Activated gamma-delta T cell (primary cell): ENCODE measurements around the gene PKP4.

ENCODE experiments used
- DNase-seq: peaks from one replicate; lab custom pipeline; 2025; lab: John Stamatoyannopoulos, UW

Gene PKP4

DNA sequence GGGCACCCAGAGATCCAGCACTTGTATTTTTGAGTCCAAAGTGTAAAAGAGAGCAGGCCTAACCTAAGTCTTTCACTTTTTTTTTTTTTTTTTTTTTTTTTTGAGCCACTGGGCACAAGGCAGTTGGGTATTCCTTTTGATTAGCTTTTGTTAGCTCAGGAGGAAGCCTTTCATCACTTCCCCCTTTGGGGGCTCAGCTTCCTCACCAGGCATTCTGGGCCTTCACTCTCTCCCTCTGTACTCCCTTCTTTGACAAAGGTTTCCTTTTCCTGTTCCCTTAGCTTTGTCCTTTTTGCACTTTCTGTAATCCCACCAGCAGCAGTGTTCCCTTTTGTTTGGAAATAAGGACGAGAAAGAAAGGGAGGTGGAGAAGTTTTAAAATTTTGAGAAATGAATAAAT lies 88.2 kb downstream of the PKP4 start:
- no peak for DNase-seq

DNA sequence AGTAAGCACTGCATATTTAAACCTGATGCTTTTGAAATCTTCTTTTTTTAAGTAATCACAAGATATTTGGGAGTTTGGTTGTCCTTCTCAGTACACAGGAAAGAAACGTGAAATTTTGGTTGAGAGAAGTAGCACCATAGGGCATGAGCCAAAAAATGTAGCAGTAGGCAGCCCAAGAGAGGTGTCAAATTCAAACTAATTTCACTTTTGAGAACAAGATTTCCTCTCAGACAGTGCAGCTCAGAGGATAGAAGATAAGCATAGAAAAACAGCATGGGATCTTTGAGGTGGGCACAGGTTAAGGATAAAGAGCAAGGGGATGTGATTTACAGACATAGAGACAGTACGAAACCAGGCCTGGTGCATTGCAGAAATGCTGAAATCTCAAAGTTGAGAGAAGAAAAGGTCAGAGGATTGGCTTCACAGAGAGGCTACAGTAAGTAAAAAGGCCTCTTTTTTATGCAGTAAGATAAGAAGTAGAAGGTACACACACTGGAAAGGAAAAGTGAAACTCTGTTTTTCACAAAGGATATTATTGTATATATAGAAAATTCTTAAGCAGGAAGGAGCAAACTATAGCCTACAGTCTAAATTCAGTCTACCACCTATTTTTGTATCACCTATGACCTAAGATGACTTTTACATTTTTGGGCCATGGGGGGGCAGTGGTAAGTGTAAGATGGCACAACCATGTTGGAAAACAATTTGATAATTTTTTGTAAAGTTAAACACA lies 89.8 kb downstream of the PKP4 start:
- DNase-seq = no peak

DNA sequence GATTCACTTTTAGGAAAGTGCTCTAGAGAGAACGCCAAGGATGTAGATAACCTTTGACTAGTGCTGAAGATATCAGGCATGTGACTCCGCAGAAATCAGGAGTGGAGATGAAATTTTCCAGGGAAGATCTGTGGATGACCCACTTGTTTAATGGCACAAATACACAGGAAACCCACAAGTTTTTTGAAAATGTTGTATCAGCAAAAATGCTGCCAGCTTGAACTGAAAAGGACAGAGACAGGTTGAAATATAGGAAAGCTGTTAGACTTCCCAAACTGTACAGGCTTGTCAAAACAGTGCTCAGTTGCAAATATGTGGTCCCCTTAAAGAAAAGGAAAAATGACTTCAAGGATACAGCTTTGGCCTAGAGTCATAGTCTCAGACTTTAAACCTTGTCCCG lies 96.5 kb downstream of the PKP4 start:
- no peak for DNase-seq

DNA sequence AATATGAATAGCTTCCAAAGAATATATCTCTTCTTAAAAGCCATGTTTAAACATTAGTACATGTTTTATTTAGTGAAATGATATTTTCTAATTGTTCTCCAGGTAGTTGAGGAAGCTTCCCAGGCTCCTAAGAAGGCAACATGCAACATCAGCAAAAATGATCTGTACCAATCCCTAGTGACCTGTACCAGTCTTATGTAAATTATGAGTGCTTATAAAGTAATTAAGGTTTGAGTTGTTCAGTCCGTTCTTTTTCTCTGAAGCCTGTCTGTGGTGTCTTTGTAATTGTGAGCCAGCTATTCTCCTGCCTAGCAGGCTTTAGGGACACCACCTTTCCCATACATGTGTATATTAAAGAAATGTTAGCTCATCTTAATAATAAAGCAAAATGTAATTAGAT lies 98.2 kb downstream of the PKP4 start:
- DNase-seq = no peak

DNA sequence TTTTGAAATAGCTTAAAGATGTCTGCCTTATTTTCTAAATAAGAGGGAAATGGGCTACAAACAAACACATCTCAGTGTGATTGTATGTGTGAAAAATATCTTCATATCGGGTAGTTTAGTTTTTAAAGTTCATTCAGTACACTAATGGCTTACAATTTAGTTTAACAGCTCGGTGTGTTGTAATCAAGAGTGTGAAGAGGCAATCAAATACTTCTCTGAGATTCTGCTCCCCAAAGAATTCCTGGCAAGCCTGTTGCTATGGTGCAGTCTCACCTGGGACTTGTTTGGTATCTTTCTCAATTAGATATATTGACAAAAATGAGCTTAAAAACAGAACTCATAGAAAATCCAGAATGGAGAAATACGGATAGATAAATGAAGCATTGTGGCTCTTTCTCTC lies 99.4 kb downstream of the PKP4 start:
- no peak for DNase-seq

DNA sequence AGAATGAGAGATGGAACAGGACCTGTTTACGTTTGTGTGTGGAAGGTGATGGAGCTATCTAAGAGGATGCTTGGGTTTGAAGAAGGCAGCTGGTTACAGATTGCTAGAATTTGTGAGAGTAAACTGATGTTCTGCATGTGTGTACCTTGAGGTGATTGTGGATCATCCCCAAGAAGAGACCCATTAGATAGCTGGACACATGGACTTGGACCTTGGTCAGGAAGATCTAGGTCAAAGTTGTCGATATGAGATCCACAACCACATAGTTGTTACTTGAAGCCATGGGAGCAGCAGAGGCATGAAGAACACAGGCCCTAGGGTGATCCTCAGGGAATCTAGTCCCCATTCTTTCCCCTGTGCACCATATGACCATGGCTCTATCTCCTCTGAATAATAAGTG lies 101.0 kb downstream of the PKP4 start:
- no peak for DNase-seq

DNA sequence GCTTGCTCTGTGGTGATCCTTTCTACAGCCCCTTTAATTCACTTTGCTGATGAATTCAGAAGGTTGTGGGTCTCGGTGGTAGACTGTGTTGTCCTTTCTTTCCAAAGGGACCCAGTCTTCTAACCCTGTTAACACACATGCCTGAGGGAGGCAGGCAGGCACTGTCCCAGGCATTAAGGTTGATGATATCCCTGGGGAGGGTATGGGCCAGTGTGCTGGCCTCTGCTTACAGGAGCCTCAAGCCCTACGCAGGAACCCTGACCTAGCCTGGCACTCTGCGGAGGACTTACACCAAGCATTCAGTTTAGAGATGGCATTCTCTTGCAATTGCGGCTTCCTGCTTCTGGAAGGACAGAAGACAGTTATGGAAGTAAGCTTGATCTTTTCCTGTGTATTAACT lies 102.5 kb downstream of the PKP4 start:
- DNase-seq = no peak

DNA sequence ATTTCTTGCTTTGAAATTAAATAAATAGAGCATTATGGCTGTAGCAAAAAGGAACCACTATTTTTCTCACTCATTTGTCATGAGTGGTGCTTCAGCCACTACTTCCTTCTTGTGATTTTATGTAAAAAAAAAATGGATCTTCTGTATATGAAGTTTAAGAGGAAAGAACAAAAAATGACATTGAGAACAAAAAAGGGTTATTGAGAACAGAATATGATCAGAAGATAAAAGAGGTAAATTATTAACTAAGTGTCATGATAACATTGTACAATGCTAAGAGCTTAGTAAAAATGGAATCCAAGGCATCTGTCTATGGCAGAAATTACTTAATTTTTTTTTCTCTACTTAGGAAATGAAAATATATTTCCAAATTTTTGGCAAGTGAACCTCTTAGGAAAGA lies 103.5 kb downstream of the PKP4 start:
- no peak for DNase-seq

DNA sequence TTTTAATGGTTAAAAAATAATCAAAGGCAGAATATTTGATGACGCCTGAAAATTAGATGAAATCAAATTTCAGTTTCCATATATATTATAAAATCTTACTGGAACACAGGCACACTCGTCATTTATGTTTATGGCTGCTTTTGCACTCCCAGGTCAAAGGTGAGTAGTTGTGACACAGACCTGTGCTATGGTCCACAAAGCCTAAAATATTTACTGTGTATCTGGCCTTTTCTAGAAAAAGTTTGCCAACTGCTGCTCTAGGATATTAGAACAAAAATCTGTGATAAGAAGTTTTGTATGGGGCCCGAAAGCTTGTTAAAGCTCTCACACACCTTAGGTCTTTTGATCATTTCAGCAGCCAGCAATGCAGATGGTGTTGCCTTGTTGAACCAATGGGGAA lies 104.3 kb downstream of the PKP4 start:
- DNase-seq = no peak

DNA sequence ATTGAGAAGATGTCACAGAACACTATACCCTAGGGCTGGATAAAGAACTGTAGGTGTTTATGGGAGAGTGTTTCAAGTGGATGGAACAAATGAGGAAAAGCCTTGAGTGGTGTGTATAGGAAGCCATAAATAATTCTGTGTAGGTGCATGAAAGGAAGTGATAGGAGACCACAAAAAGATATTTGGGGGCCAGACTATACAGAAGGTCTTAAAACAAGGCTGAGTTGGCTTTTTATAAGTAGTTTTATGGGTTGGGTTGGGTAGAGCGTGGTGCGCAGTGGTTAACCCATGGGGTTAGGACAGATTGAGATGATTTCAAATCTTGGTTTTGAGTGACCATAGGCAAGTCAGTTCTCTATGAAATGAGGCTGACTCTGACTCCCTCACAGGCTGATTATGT lies 110.5 kb downstream of the PKP4 start:
- no peak for DNase-seq

DNA sequence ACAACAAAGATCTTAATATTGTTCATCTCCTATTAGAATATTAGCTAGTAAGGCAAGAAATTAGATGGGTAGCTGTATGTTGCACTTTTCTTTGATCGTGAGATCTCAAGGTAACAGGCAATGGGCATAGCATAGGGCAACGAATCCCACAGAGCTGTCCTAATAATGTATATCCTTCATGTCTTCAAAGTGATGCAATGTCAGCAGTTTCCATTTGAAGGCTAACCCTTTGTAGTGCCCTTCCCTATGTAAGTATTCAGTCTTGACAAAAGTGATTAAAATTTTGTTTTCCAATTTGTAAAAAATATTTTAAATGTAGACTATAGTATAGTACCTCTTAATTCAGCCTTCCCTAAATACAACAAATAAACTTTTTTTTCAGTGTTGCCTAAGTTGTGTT lies 112.5 kb downstream of the PKP4 start:
- no peak for DNase-seq

DNA sequence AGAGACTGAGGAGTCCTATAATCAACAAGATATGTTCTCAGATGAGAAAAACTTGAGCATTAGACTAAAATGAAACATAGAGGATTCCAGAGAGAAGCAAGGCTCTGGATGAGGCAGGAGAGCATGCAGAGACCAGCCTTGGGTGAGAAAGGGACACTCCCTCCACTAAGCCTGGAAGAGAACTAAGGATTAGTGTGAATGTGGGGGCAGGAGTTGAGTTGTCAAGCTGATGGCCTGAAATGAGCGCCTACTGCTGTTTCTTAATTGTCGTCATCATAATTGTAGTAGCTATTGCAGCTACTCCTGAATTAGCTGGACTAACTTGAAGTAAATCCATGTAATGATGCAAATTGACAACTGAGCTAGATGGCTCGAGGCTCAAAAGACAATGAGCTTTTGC lies 114.1 kb downstream of the PKP4 start:
- no peak for DNase-seq

DNA sequence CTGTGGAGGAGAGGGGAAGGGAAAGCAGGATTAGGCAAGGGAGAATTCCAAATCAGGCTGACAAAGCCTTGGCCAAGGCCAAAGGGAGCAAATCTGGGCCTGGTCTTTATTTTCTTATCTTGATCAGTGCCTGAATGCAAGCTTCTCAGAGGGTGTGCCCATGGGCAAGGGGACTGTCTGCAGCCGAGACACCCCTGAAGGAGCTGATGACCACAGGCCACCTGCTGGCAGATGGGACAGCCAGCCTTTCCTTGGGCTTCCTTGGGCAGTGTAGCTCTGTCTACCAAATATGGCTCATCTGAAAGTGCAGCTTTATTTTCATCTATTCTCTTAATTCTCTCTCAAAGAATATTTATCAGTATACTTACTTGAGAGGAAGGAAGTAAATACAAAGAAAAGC lies 117.0 kb downstream of the PKP4 start:
- DNase-seq = no peak

DNA sequence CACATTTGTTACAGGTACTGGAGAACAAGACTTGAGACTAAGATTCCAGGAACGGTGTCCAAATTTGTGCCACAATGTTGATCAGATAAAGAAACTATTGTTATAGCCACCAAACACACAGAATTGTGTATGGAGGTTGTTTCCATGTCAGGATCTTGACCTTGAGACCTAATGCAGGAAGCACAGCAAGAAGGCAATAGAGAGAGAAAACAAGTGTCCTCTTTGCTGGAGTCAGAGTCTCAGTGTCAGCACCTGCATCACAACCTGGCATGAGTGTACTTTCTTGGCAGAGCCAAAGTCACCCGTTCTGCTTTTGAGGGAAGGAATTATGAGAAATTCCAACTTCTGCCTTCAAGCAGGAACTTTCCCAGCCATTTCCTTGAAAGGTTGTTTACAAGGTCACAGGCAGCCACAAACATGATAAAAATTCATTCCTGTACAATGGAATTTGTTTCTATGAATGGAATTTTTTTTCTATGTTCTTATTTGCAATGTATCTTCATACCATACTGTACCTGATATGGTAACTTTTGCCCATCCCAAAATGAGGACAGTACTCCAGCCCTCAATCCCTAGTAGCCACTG lies 118.4 kb downstream of the PKP4 start:
- no peak for DNase-seq

DNA sequence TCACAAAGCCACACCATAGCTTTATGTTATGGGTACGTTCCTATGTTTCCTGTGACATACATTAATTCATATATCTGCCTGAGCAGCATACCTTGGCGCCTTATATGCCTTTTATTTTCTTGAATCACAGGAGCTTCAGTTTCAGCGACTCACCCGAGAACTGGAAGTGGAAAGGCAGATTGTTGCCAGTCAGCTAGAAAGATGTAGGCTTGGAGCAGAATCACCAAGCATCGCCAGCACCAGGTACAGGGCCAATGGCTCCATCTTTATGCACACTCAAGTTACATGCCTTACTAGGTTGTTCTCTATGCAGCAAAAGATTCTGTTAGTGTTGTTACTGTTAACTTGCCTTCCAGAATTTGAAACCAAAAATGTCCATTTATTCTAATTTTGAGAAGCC lies 120.4 kb downstream of the PKP4 start:
- no peak for DNase-seq

DNA sequence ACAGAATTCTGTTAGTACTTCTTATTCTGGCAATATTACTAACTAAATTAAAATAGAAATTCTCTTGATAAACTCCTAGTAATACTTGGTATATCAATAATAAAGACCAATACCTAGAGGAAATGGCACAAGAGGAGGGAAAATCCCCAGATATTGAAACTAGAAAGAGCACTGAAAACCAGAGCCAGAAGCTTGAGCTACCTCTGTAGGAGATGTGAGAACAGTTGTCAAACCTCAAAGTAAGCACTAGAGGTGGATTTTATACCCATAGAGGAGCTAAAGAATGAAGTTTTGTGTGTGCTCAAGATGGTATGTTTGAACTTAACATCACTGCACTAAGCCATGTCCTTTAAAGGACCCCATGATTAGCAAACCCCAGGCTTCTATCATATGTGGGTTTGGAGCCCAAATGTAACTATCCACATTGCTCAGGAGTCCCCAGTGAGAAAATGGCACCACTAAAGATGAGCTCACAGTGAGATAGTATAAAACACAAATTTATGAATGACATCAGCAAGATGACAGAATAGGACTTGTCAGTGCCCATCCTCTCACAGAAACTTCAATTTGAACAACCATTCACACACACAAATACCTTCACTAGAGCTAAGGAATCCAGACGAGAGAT lies 122.1 kb downstream of the PKP4 start:
- no peak for DNase-seq

DNA sequence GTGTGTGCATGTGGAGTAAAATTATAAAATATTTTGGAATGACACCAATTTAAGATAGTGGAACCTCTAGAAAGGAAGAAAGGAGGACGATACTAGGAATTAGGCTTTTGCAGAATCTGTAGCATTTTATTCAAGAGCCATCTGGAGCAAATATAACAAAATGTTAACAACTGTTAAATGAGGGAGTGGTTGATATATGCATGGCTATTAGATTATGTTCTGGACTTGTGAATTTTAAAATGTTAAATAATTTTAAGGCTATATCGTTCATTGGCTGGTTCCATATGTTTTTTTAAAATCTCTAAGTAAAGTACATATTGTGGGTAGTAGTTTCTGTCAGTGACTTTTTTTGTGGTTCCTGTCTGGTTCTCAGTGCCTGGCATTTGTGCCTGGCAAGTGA lies 123.2 kb downstream of the PKP4 start:
- DNase-seq = no peak

DNA sequence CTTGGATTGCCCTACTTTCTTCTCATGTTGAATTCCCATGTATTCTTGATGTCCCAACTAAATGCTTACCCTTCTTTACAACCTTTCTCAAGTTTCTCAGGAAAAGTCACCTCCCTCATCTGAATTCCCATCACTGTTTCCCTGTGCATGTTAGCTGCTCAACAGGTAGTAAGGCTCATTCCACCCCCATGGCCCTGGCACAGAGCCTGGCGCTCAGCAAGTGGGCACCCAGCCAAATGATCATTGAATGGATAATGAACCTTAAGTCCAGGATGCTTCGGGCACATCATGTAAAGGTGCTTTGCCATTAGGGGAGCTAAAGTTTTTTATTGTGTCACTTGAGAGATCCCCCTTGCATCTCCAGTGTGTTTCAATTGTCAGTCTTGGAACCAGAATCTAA lies 124.0 kb downstream of the PKP4 start:
- DNase-seq = no peak

DNA sequence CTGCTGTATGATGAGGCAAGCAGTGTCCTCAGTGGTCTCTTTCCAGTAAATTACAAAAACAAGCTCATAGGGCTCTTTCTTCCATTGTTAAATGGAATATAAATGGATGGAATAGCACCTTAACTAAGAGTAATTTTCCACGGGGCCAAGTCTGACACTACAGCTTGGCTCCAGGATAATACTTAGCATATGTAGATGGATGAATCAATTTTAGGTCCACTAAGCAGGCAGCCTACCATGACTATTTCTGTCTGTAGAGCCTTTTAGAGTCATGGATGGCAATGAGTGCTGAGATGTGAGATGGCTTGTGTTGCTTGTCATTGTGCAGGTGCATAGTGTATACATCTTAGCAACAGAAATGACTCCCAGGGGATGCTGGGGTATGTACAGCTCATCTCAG lies 125.9 kb downstream of the PKP4 start:
- no peak for DNase-seq

DNA sequence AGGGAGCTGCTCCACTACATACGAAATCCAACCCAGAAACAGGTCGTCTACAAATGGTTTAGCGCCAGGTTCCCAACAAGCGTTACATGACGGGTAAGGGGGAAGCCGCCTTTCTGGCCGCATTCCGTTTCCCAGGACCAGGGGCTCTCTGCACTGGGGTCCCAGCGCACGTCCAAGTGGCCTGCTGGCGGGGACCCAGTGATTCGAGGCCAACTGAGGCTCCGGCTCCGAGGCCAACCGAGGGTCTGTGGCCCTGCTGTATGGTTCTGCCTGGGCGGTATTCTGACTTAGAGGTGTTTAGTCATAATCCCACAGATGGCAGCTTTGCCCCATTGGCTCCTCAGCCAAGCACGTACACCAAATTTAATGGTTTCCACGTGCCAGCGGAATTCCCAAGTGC lies 127.2 kb downstream of the PKP4 start:
- no peak for DNase-seq

DNA sequence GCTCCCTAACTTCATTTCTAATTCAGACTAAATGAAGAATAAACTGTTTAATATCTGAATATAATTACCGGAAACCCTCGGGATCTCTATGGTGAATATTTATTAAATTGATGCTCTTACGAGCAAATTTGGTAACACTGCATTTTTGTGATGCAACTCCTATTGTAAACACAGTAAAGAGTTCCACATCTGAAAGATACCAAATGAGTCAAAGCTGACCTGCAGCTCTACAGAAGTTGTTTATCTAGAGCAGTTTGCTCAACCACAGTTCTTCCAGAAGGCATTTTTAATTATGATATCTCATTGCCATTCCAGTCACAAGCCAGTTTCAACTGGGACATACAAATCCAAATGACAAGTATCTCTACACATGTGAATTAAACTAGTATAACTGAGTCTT lies 129.7 kb downstream of the PKP4 start:
- no peak for DNase-seq

DNA sequence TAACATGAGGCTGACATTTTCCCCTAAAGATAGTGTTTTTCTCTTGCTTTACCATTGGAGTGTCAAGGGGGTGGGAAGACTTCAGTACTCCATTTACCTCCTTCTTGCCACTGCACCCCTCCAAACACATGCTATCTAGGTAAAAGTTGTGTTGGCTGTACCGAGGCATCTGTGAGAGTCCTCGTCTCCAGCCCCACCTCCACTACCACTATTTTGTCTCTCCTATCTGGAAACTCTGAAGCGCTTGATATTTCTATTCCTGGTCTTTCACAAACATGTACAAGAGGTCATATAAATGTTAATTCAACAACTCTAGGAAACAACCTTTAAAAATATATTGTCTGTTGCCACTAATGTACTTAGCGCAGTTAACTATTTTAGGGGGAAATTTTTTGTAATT lies 132.6 kb downstream of the PKP4 start:
- no peak for DNase-seq

DNA sequence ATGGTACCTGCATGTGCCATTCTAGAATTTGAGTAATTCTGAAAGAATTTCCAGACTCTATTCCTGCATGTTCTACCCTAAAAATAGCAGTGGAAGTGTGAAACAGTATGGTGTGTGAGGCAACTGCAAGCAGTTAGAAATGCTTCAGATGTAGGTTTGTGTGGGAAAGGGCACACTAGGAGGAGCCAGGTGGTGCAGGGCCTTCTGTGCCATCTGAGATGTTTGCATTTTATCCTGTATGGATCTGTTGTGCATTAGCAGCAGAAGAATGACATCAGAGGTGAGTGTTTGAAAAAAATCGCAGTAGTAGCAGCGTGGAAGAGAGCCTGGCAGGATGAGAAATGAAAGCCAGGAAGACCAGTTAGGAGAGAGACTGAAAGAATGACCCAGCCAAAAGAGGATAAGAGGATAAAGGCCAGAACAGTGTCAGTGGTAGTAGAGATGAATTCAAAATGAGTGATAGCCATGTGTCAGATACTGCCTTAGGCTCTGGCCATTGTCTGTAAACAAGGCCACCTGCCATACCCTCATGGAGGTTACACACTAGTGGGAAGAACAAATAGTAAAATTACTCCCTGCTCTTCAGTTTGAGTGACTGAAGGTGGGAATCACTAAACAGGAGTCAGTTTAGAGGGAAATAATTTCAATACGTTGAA lies 142.2 kb downstream of the PKP4 start:
- DNase-seq = no peak
